PC-9 (cell line): ENCODE data around the gene RNF187. TPM values are rescaled to one million over a fixed set of nuclear protein-coding genes. Genes with fewer than 3 reads are reported as not detected.

Source experiments
- BruUV-seq: library from RNA; stranded (reverse); fragments of 400-500 nt; replicated peaks from 2 replicates; lab custom pipeline; 2021; lab: Mats Ljungman, UMichigan
- CTCF ChIA-PET: fragments of 300-600 bp; sonication (Branson Sonifier 250); formaldehyde crosslinking; loops from one replicate; lab custom pipeline; 2022; ENCODE audit warnings: antibody characterized with exemption; lab: Charles Lee
- POLR2A ChIA-PET: fragments of 300-600 bp; sonication (Branson Sonifier 250); formaldehyde crosslinking; loops from one replicate; lab custom pipeline; 2022; ENCODE audit warnings: antibody characterized with exemption; ENCODE audit not compliant: unreplicated experiment; lab: Charles Lee
- DNase-seq, 2 experiments: peaks; one replicate each; pipeline versions ENCODE4 v3.0.0 to v3.0.0-alpha.2; 2015 to 2022; ENCODE audit warnings: mixed read lengths in 1 of 2
- H2AFZ ChIP-seq: fragments of 200-600 bp; sonication (generic); 2 replicates; pipeline ENCODE4 v1.8.1; 2017; ENCODE audit warnings: antibody characterized with exemption
- H3F3A ChIP-seq: fragments of 200-600 bp; sonication (generic); 2 replicates; pipeline ENCODE4 v1.8.1; 2017; ENCODE audit warnings: antibody characterized with exemption, mild to moderate bottlenecking, low read depth; ENCODE audit not compliant: insufficient read depth
- H3K27ac ChIP-seq: fragments of 200-600 bp; sonication (generic); 2 replicates; pipeline ENCODE4 v1.6.1; 2016; ENCODE audit warnings: mixed run types
- H3K27me3 ChIP-seq: fragments of 200-600 bp; sonication (generic); 2 replicates; pipeline ENCODE4 v1.6.1; 2016; ENCODE audit warnings: low read depth, mixed run types; ENCODE audit not compliant: insufficient read depth
- H3K36me3 ChIP-seq: fragments of 200-600 bp; sonication (generic); 2 replicates; pipeline ENCODE4 v1.6.1; 2016; ENCODE audit warnings: low read depth, mixed run types
- H3K4me1 ChIP-seq: fragments of 200-600 bp; sonication (generic); replicated peaks from 2 replicates; pipeline ENCODE4 v1.6.1; 2016; ENCODE audit warnings: mixed run types; ENCODE audit not compliant: insufficient read depth
- H3K4me2 ChIP-seq: fragments of 200-600 bp; sonication (generic); 2 replicates; pipeline ENCODE4 v1.6.1; 2017; ENCODE audit warnings: mixed run types
- H3K4me3 ChIP-seq: fragments of 200-600 bp; sonication (generic); 2 replicates; pipeline ENCODE4 v1.6.1; 2016; ENCODE audit warnings: mixed run types
- H3K79me2 ChIP-seq: fragments of 200-600 bp; sonication (generic); 2 replicates; pipeline ENCODE4 v1.6.1; 2017; ENCODE audit warnings: low read depth, mixed run types
- H3K9me2 ChIP-seq: fragments of 200-600 bp; sonication (generic); 2 replicates; pipeline ENCODE4 v1.8.1; 2017; ENCODE audit warnings: mild to moderate bottlenecking; ENCODE audit not compliant: insufficient read depth
- H3K9me3 ChIP-seq: fragments of 200-600 bp; sonication (generic); 2 replicates; pipeline ENCODE4 v1.8.1; 2016; ENCODE audit warnings: low read depth; ENCODE audit not compliant: insufficient read depth
- H4K20me1 ChIP-seq: fragments of 200-600 bp; sonication (generic); 2 replicates; pipeline ENCODE4 v1.8.1; 2017; ENCODE audit not compliant: insufficient read depth
- CTCF ChIP-seq: fragments of 200-600 bp; sonication (generic); conservative IDR thresholded peaks from 2 replicates; pipeline ENCODE4 v1.6.1; 2017; ENCODE audit warnings: mixed run types, antibody characterized with exemption, mild to moderate bottlenecking, moderate library complexity
- EZH2 ChIP-seq: fragments of 200-600 bp; sonication (generic); IDR thresholded peaks from 2 replicates; pipeline ENCODE4 v1.8.0; 2017; ENCODE audit warnings: antibody characterized with exemption, low read depth
- intact Hi-C: fragments of 100-400 bp; cut with micrococcal nuclease; formaldehyde crosslinking; loops from one replicate; pipeline ENCODE4 v1.10.0; 2022; ENCODE audit not compliant: unreplicated experiment
- total RNA-seq: library from RNA; stranded (reverse); gene quantifications from 2 replicates; pipeline ENCODE4 v1.2.3, GENCODE V29; 2021

Gene RNF187
- total RNA-seq, 1 experiment from 2014 or later, result 182 TPM

GRCh38 chr1:228511546-228512445, 24.6 kb downstream of the RNF187 start:
- TF ChIP-seq EZH2 (no peak), CTCF (no peak)
- no peak overlapping the region for H3K27ac ChIP-seq
- H3K9me3 ChIP-seq, result no peaks in the 10 kb centered on the region; the same call in 1 of the 2 replicates
- no peaks in the 10 kb centered on the region for H3K9me2 ChIP-seq
- 0 out of 2 replicates have a peak, but pooled peaks cover 20% of the 10 kb centered on the region for H3K27me3 ChIP-seq
- no peaks in the 10 kb centered on the region for H3F3A ChIP-seq
- DNase-seq, result no peak
- no peak overlapping the region for H3K4me3 ChIP-seq
- BruUV-seq, result no TSS peak
- ChIA-PET POLR2A (interaction anchor here (0.5 to 0.6 kb wide), 2 partner anchors 369 to 777 kb away, joined by 3 read pairs; partner anchors contain the start of genes JMJD4 and SNAP47), CTCF (no interaction called here)
- intact Hi-C loops, result no loop called here
- no peaks in the 10 kb centered on the region for H4K20me1 ChIP-seq
- H3K4me2 ChIP-seq, result no peak overlapping the region
- no peak overlapping the region for H2AFZ ChIP-seq
- no peaks in the 10 kb centered on the region for H3K79me2 ChIP-seq
- H3K36me3 ChIP-seq, result no peaks in the 10 kb centered on the region
- 0 out of 2 replicates have a peak, but pooled peaks cover 4% of the 10 kb centered on the region for H3K4me1 ChIP-seq

GRCh38 chr1:228512781-228513198, 25.6 kb downstream of the RNF187 start:
- H3K27me3 ChIP-seq, result 0 out of 2 replicates have a peak, but pooled peaks cover 22% of the 10 kb centered on the region
- H3K9me2 ChIP-seq, result no peaks in the 10 kb centered on the region
- ChIA-PET POLR2A (no interaction called here), CTCF (no interaction called here)
- H4K20me1 ChIP-seq, result no peaks in the 10 kb centered on the region
- no peak overlapping the region for H3K4me2 ChIP-seq
- intact Hi-C loops, result no loop called here
- no TSS peak for BruUV-seq
- H3K4me1 ChIP-seq, result 0 out of 2 replicates have a peak, but pooled peaks cover 4% of the 10 kb centered on the region
- no peak for DNase-seq
- no peaks in the 10 kb centered on the region; the same call in 1 of the 2 replicates for H3K9me3 ChIP-seq
- H3F3A ChIP-seq, result no peaks in the 10 kb centered on the region
- no peak for TF ChIP-seq CTCF
- TF ChIP-seq EZH2, result no peak
- H3K36me3 ChIP-seq, result no peaks in the 10 kb centered on the region
- H2AFZ ChIP-seq, result no peak overlapping the region
- no peak overlapping the region for H3K27ac ChIP-seq
- H3K79me2 ChIP-seq, result no peaks in the 10 kb centered on the region
- H3K4me3 ChIP-seq, result no peak overlapping the region

GRCh38 chr1:228513236-228513900, 26.2 kb downstream of the RNF187 start:
- H4K20me1 ChIP-seq, result no peaks in the 10 kb centered on the region
- 0 out of 2 replicates have a peak, but pooled peaks cover 19% of the 10 kb centered on the region for H3K27me3 ChIP-seq
- no peaks in the 10 kb centered on the region for H3F3A ChIP-seq
- H3K27ac ChIP-seq, result no peak overlapping the region
- ChIA-PET CTCF (no interaction called here), POLR2A (interaction anchor here (0.6 kb wide), 1 partner anchor 514 kb away, joined by 4 read pairs; no protein-coding TSS in a partner anchor)
- H3K36me3 ChIP-seq, result no peaks in the 10 kb centered on the region
- DNase-seq, result no peak
- BruUV-seq, result no TSS peak
- no peak overlapping the region for H2AFZ ChIP-seq
- intact Hi-C loops, result no loop called here
- H3K4me1 ChIP-seq, result 0 out of 2 replicates have a peak, but pooled peaks cover 4% of the 10 kb centered on the region
- no peaks in the 10 kb centered on the region for H3K79me2 ChIP-seq
- no peaks in the 10 kb centered on the region; the same call in 1 of the 2 replicates for H3K9me3 ChIP-seq
- H3K4me2 ChIP-seq, result no peak overlapping the region
- H3K4me3 ChIP-seq, result no peak overlapping the region
- TF ChIP-seq EZH2 (no peak), CTCF (no peak)
- H3K9me2 ChIP-seq, result no peaks in the 10 kb centered on the region
